ENCODE data around the gene NCOA3. TPM values are rescaled to one million over a fixed set of nuclear protein-coding genes. Genes with fewer than 3 reads are reported as not detected.

Gene NCOA3
- total RNA-seq, 3 donors from 2014 or later: 40.6 to 57.1 (median 45.1) TPM

GRCh38 chr20:47669927-47670890 is 168.5 kb downstream of the NCOA3 start:
- no peaks in the 10 kb centered on the region for H3K4me1 ChIP-seq
- DNase-seq (ENCODE audit: low spot score in 2 of 2): no peak
- no peak for TF ChIP-seq POLR2A (IDR thresholded peaks at IDR 0.05)
- no peak for TF ChIP-seq POLR2AphosphoS5 (IDR thresholded peaks at IDR 0.05)
- TF ChIP-seq CTCF (IDR thresholded peaks at IDR 0.05): no peak
- no peaks in the 10 kb centered on the region for H3K9me3 ChIP-seq
- no peaks in the 10 kb centered on the region for H3K27me3 ChIP-seq
- no peak overlapping the region for H3K4me3 ChIP-seq
- H3K27ac ChIP-seq: no peak overlapping the region
- intact Hi-C loops (cut with DNase I; ENCODE audit: low total_unique reads): loop anchor here (10.0 kb wide), 1 partner anchor 955 kb away; no protein-coding TSS in a partner anchor
- no peaks in the 10 kb centered on the region for H3K36me3 ChIP-seq

- DNase-seq (ENCODE audit: low spot score in 2 of 2): no peak
- intact Hi-C loops (cut with DNase I; ENCODE audit: low total_unique reads): no loop called here
- Histone ChIP-seq H3K36me3 (no peaks in the 10 kb centered on the region), H3K4me1 (no peaks in the 10 kb centered on the region), H3K9me3 (no peaks in the 10 kb centered on the region), H3K27me3 (no peaks in the 10 kb centered on the region), H3K4me3 (no peak overlapping the region), H3K27ac (no peak overlapping the region)
- TF ChIP-seq CTCF (IDR thresholded peaks at IDR 0.05) (no peak), POLR2AphosphoS5 (IDR thresholded peaks at IDR 0.05) (no peak), POLR2A (IDR thresholded peaks at IDR 0.05) (no peak)
Observed at GRCh38 chr20:47670913-47671312, 169.2 kb downstream of the NCOA3 start.

GRCh38 chr20:47672166-47672565 is 170.5 kb downstream of the NCOA3 start:
- DNase-seq (ENCODE audit: low spot score in 2 of 2): no peak
- no peak overlapping the region for H3K4me3 ChIP-seq
- intact Hi-C loops (cut with DNase I; ENCODE audit: low total_unique reads): no loop called here
- no peaks in the 10 kb centered on the region for H3K9me3 ChIP-seq
- no peaks in the 10 kb centered on the region for H3K4me1 ChIP-seq
- H3K27me3 ChIP-seq: no peaks in the 10 kb centered on the region
- H3K36me3 ChIP-seq: no peaks in the 10 kb centered on the region
- no peak for TF ChIP-seq POLR2A (IDR thresholded peaks at IDR 0.05)
- TF ChIP-seq CTCF (IDR thresholded peaks at IDR 0.05): no peak
- no peak for TF ChIP-seq POLR2AphosphoS5 (IDR thresholded peaks at IDR 0.05)
- H3K27ac ChIP-seq: no peak overlapping the region

- Histone ChIP-seq H3K36me3 (no peaks in the 10 kb centered on the region), H3K27me3 (no peaks in the 10 kb centered on the region)
- intact Hi-C loops (cut with DNase I; ENCODE audit: low total_unique reads): no loop called here
Observed at GRCh38 chr20:47672886-47673670, 171.4 kb downstream of the NCOA3 start.

More at GRCh38 chr20:47672886-47673670, 171.4 kb downstream of the NCOA3 start:
- Histone ChIP-seq H3K9me3 (no peaks in the 10 kb centered on the region), H3K4me3 (no peak overlapping the region), H3K4me1 (no peaks in the 10 kb centered on the region), H3K27ac (no peak overlapping the region)
- no peak for TF ChIP-seq CTCF (IDR thresholded peaks at IDR 0.05)
- no peak for TF ChIP-seq POLR2AphosphoS5 (IDR thresholded peaks at IDR 0.05)
- no peak for TF ChIP-seq POLR2A (IDR thresholded peaks at IDR 0.05)
- DNase-seq (ENCODE audit: low spot score in 2 of 2): no peak
